ENCODE data around the gene SERPINF2. TPM values are rescaled to one million over a fixed set of nuclear protein-coding genes. Genes with fewer than 3 reads are reported as not detected.

The SERPINF2 gene
- total RNA-seq, 4 donors from 2014 or later = 1.2 to 9.0 (median 5.9) TPM

DNA sequence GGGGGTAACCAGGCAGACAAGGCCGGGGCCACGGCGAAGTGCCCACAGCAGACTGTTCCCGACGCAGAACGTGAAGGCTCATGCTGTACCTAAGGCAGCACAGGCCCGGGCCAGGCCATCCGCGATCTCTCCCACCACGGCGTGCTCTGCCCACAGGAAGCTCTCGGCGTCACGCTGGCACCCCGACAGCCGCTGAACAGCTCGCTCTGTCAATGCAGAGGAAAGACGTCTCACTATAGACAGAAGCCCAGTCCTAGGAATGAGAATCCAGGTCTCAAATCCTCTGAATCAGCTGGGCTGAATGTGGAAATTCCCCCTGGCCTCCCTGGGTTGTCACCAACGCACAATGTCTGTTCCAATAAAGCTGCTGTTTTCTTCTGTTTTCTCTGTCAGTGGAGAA lies 40.6 kb downstream of the SERPINF2 start:
- WGBS, 2 donors = 76 to 78% methylated on average over 19 of the region's 19 CpGs
- no peak overlapping the region for H3K4me3 ChIP-seq (ENCODE audit: low read depth, poor library complexity, severe bottlenecking)
- intact Hi-C loops (cut with DNase I; ENCODE audit: low total_unique reads) = loop anchor here (5.0 kb wide), 1 partner anchor 61 kb away; the partner anchor contains the start of gene WDR81
- TF ChIP-seq, protein P1, sequence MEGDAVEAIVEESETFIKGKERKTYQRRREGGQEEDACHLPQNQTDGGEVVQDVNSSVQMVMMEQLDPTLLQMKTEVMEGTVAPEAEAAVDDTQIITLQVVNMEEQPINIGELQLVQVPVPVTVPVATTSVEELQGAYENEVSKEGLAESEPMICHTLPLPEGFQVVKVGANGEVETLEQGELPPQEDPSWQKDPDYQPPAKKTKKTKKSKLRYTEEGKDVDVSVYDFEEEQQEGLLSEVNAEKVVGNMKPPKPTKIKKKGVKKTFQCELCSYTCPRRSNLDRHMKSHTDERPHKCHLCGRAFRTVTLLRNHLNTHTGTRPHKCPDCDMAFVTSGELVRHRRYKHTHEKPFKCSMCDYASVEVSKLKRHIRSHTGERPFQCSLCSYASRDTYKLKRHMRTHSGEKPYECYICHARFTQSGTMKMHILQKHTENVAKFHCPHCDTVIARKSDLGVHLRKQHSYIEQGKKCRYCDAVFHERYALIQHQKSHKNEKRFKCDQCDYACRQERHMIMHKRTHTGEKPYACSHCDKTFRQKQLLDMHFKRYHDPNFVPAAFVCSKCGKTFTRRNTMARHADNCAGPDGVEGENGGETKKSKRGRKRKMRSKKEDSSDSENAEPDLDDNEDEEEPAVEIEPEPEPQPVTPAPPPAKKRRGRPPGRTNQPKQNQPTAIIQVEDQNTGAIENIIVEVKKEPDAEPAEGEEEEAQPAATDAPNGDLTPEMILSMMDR (IDR thresholded peaks at IDR 0.05) = no peak
- no peak for TF ChIP-seq POLR2A (IDR thresholded peaks at IDR 0.05)
- no peak for DNase-seq (ENCODE audit: low spot score in 2 of 2)

DNA sequence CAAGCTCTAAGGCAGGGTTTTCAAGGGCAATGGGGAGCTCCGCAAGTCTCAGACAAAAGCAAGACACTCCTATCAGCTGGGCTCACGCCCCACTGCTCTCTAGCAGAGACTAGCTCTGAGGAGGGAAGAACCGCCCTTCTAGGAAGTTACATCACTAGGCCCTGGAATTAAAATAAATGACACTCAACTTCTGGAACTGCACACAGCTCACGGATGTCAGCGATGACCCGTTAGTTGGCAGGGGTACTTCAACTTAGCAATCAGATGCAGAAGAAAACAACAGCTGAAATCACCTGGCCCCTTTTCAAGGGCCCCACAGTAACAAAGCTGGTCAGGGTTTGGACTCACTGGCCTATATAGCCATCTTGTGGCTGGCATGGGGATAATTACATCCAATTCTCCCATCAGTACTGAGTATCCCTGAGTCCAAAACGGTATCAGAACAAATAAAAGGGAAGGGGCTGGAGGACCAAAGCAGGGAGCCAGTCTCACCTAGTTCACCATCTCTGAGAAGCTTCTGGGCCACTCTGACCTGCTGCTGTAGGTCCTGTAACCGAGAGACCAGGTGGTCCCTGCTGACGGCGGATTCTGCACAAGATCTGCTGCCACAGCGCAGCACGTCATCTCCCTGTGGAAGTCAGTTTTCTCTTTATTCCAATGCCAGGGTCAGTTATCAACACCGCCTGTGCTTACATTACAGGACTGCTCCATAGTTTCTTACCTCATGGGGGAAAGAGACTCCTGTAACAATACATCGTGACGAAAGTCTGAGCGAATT lies 41.4 kb downstream of the SERPINF2 start:
- no peak overlapping the region for H3K4me3 ChIP-seq (ENCODE audit: low read depth, poor library complexity, severe bottlenecking)
- 47 to 51% methylated on average over 16 of the region's 16 CpGs for WGBS, 2 donors
- peak; percentile 93 to 97 for DNase-seq (ENCODE audit: low spot score in 2 of 2)
- TF ChIP-seq POLR2A (IDR thresholded peaks at IDR 0.05) = peak in 1 of 2 donors; percentile 52
- TF ChIP-seq, protein P1 (IDR thresholded peaks at IDR 0.05) = peak in 1 of 3 donors; percentile 82
- intact Hi-C loops (cut with DNase I; ENCODE audit: low total_unique reads) = loop anchor here (5.0 kb wide), 1 partner anchor 62 kb away; the partner anchor contains the start of gene WDR81

DNA sequence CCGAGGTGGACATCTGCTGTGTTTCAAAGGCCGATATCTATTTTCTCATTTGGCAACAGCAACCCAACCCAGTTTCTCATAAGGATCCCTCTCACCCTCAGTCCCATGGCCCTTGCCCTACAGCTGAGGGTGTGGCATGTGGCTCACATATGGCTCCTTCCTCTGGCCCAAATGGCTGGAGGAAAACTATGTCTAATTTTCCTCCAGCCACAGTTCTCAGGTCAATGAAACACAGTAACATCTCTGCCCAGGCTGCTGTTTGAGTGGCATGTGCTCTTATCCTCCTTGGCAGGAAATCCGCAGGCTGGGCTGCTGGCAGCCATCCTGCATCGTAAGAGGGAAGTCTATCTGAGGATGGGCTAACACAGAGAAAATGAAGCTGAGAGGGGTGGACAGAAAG lies 43.3 kb downstream of the SERPINF2 start:
- H3K4me3 ChIP-seq (ENCODE audit: low read depth, poor library complexity, severe bottlenecking) = no peak overlapping the region
- WGBS, 2 donors = 56 to 62% methylated on average over 4 of the region's 4 CpGs
- DNase-seq (ENCODE audit: low spot score in 2 of 2) = no peak
- intact Hi-C loops (cut with DNase I; ENCODE audit: low total_unique reads) = no loop called here
- TF ChIP-seq, protein P1 (IDR thresholded peaks at IDR 0.05) = no peak
- no peak for TF ChIP-seq POLR2A (IDR thresholded peaks at IDR 0.05)

DNA sequence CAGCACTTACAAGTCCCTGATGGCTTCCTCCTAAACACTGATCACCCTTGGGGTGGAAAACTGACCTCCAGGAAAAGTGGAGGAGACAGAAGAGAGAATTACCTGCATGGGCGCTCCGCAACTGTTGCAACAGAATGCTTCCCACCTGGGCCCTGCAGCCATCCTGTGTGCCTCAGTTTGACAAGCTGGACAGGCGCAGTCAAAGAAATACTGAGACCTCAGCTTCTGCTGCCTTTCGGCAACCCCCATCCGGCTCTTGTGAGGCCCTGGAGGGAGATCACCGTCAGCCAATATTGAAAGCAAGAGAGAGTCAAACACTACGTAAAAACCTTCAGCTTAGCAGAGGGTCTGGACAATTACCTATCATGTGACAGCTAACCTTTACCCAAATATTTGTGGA lies 44.0 kb downstream of the SERPINF2 start:
- WGBS, 2 donors = 88 to 94% methylated on average over 7 of the region's 7 CpGs
- no peak for TF ChIP-seq POLR2A (IDR thresholded peaks at IDR 0.05)
- TF ChIP-seq, protein P1 (IDR thresholded peaks at IDR 0.05) = no peak
- no peak for DNase-seq (ENCODE audit: low spot score in 2 of 2)
- H3K4me3 ChIP-seq (ENCODE audit: low read depth, poor library complexity, severe bottlenecking) = no peak overlapping the region
- intact Hi-C loops (cut with DNase I; ENCODE audit: low total_unique reads) = no loop called here

DNA sequence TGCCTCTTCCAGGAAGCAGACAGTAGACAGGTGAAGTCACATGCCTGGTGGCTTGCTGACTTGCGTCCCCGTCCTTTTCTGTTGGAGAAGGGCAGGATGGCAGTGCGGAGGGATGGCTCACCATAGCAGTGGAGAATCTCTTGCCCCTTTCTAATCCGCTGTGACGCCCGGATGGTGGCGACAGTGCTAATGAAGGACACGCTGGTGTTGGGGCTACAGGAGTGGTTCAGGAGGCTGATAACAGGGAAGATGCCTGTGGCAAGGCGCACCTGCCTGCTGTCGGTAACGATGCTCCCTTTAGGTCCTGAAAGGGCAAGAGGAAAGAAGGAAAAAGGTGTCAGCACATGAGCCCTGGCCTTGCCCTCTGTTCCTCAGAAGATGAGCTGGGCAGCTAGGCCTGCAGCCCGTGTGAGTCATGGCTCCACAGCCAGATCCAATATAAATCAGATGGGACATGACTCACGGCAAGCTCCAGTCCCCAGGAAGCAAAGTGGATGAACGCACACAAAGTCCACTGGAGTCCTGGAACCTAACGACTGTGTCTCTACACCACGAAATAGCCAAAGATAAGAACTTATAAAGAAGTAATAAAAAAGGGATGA lies 44.7 kb downstream of the SERPINF2 start:
- 59 to 61% methylated on average over 16 of the region's 16 CpGs for WGBS, 2 donors
- no peak overlapping the region for H3K4me3 ChIP-seq (ENCODE audit: low read depth, poor library complexity, severe bottlenecking)
- intact Hi-C loops (cut with DNase I; ENCODE audit: low total_unique reads) = no loop called here
- TF ChIP-seq POLR2A (IDR thresholded peaks at IDR 0.05) = no peak
- TF ChIP-seq, protein P1 (IDR thresholded peaks at IDR 0.05) = no peak
- peak in 1 of 2 donors; percentile 70 for DNase-seq (ENCODE audit: low spot score in 2 of 2)
